Neutrophil (primary cell): ENCODE results near the gene RPP14.

Experiments
- H3K27ac ChIP-seq: fragments of 200-600 bp; sonication (generic); 2 replicates; pipeline ENCODE4 v1.5.1; 2016; ENCODE audit warnings: mild to moderate bottlenecking, moderate library complexity
- H3K27me3 ChIP-seq: fragments of 200-600 bp; sonication (generic); 2 replicates; pipeline ENCODE4 v1.6.0; 2016; ENCODE audit warnings: mild to moderate bottlenecking
- H3K36me3 ChIP-seq: fragments of 200-600 bp; sonication (generic); 2 replicates; pipeline ENCODE4 v1.5.1; 2017
- H3K4me1 ChIP-seq, 2 experiments: fragments of 200-600 bp in 1 of 2; sonication (generic) in 1 of 2; 1 replicate in 1 of 2; 2 replicates in 1 of 2; pipeline versions ENCODE4 v1.5.1 to v1.6.1; 2013 to 2016; ENCODE audit warnings: low read depth in 1 of 2, low read length in 1 of 2, mild to moderate bottlenecking in 1 of 2, moderate library complexity in 1 of 2; ENCODE audit not compliant: control insufficient read depth in 1 of 2, insufficient read depth in 1 of 2
- H3K4me3 ChIP-seq, 2 experiments: fragments of 200-600 bp in 1 of 2; sonication (generic) in 1 of 2; 1 replicate in 1 of 2; 2 replicates in 1 of 2; pipeline ENCODE4 v1.5.1; 2013 to 2016; ENCODE audit warnings: low read depth in 1 of 2, low read length in 1 of 2, mild to moderate bottlenecking in 1 of 2, moderate library complexity in 1 of 2
- H3K9me3 ChIP-seq: fragments of 200-600 bp; sonication (generic); 2 replicates; pipeline ENCODE4 v1.5.1; 2016
- CTCF ChIP-seq: fragments of 200-600 bp; sonication (generic); IDR thresholded peaks from 2 replicates; pipeline ENCODE4 v1.5.1; 2016; ENCODE audit warnings: antibody characterized with exemption

RPP14 gene

GRCh38 chr3:58296269-58296668 is 9.8 kb upstream of the RPP14 start:
- TF ChIP-seq CTCF, result no peak
- Histone ChIP-seq H3K4me1 (no peaks in the 10 kb centered on the region), H3K9me3 (no peaks in the 10 kb centered on the region), H3K27ac (no peak overlapping the region), H3K27me3 (peaks cover 23% of the 10 kb centered on the region), H3K36me3 (no peaks in the 10 kb centered on the region), H3K4me3 (no peak overlapping the region)

GRCh38 chr3:58296843-58297242 is 9.2 kb upstream of the RPP14 start:
- Histone ChIP-seq H3K4me3 (no peak overlapping the region), H3K4me1 (no peaks in the 10 kb centered on the region), H3K9me3 (no peaks in the 10 kb centered on the region), H3K27ac (no peak overlapping the region), H3K36me3 (no peaks in the 10 kb centered on the region), H3K27me3 (peaks cover 29% of the 10 kb centered on the region)
- no peak for TF ChIP-seq CTCF

GRCh38 chr3:58298190-58298589 is 7.9 kb upstream of the RPP14 start:
- Histone ChIP-seq H3K4me1 (no peaks in the 10 kb centered on the region), H3K9me3 (no peaks in the 10 kb centered on the region), H3K4me3 (no peak overlapping the region), H3K27ac (no peak overlapping the region), H3K36me3 (no peaks in the 10 kb centered on the region), H3K27me3 (peaks cover 38% of the 10 kb centered on the region)
- no peak for TF ChIP-seq CTCF

- TF ChIP-seq CTCF, result no peak
- Histone ChIP-seq H3K4me3 (no peak overlapping the region), H3K36me3 (no peaks in the 10 kb centered on the region), H3K27me3 (peaks cover 38% of the 10 kb centered on the region), H3K4me1 (no peaks in the 10 kb centered on the region), H3K27ac (no peak overlapping the region), H3K9me3 (no peaks in the 10 kb centered on the region)
Observed at GRCh38 chr3:58299075-58299474, 7.0 kb upstream of the RPP14 start.

- Histone ChIP-seq H3K4me3 (no peak overlapping the region), H3K9me3 (no peaks in the 10 kb centered on the region), H3K27ac (no peak overlapping the region), H3K4me1 (no peaks in the 10 kb centered on the region), H3K27me3 (peaks cover 38% of the 10 kb centered on the region), H3K36me3 (no peaks in the 10 kb centered on the region)
- TF ChIP-seq CTCF, result no peak
Observed at GRCh38 chr3:58299839-58300516, 6.1 kb upstream of the RPP14 start.
